GF-D8 (cell line): Measurements from ENCODE around the gene NUAK2.

Experiments
- DNase-seq: peaks from one replicate; lab custom pipeline; 2025; lab: John Stamatoyannopoulos, UW

Gene NUAK2

GRCh38 chr1:205346956-205347574 is 25.5 kb upstream of the NUAK2 start:
- no peak for DNase-seq

- DNase-seq, result no peak
These were observed 24.2 kb upstream of the NUAK2 start for GRCh38 chr1:205345761-205346160.

- DNase-seq, result no peak
These were observed 22.8 kb upstream of the NUAK2 start for GRCh38 chr1:205344066-205344928.

GRCh38 chr1:205343431-205344065 is 22.0 kb upstream of the NUAK2 start:
- DNase-seq, result no peak

GRCh38 chr1:205342986-205343385 is 21.4 kb upstream of the NUAK2 start:
- no peak for DNase-seq

GRCh38 chr1:205340676-205341075 is 19.1 kb upstream of the NUAK2 start:
- no peak for DNase-seq

GRCh38 chr1:205339717-205340116 is 18.2 kb upstream of the NUAK2 start:
- DNase-seq, result no peak

- DNase-seq, result no peak
These were observed 17.7 kb upstream of the NUAK2 start for GRCh38 chr1:205339197-205339702.

- no peak for DNase-seq
These were observed 16.5 kb upstream of the NUAK2 start for GRCh38 chr1:205338011-205338410.

GRCh38 chr1:205337481-205337880 is 15.9 kb upstream of the NUAK2 start:
- DNase-seq, result no peak

GRCh38 chr1:205335692-205336091 is 14.1 kb upstream of the NUAK2 start:
- DNase-seq, result peak; percentile 21

- DNase-seq, result no peak
These were observed 10.7 kb upstream of the NUAK2 start for GRCh38 chr1:205332015-205332791.

- DNase-seq, result no peak
These were observed 8.6 kb upstream of the NUAK2 start for GRCh38 chr1:205330150-205330549.

GRCh38 chr1:205329719-205330118 is 8.2 kb upstream of the NUAK2 start:
- DNase-seq, result no peak

GRCh38 chr1:205328476-205328875 is 6.9 kb upstream of the NUAK2 start:
- DNase-seq, result no peak

GRCh38 chr1:205326812-205327466 is 5.4 kb upstream of the NUAK2 start:
- DNase-seq, result no peak

- peak; percentile 10 for DNase-seq
These were observed 3.9 kb upstream of the NUAK2 start for GRCh38 chr1:205325334-205325884.

- DNase-seq, result no peak
These were observed 3.2 kb upstream of the NUAK2 start for GRCh38 chr1:205324781-205325180.

GRCh38 chr1:205323794-205324193 is 2.2 kb upstream of the NUAK2 start:
- no peak for DNase-seq

GRCh38 chr1:205321959-205322283 is 376 bp upstream of the NUAK2 start:
- no peak for DNase-seq
